22Rv1 (cell line): Measurements from ENCODE around the gene FSD2.

Experiments
- H3K27ac ChIP-seq: fragments of 450-650 bp; 2 replicates; pipeline ENCODE4 v1.5.1; 2017
- CTCF ChIP-seq: fragments of 450-650 bp; IDR thresholded peaks from 2 replicates; pipeline ENCODE4 v1.5.1; 2017; ENCODE audit warnings: mild to moderate bottlenecking
- ZFX ChIP-seq: fragments of 450-650 bp; IDR thresholded peaks from 2 replicates; pipeline ENCODE4 v1.6.1; 2017; ENCODE audit warnings: antibody characterized with exemption, borderline replicate concordance

FSD2 gene

DNA sequence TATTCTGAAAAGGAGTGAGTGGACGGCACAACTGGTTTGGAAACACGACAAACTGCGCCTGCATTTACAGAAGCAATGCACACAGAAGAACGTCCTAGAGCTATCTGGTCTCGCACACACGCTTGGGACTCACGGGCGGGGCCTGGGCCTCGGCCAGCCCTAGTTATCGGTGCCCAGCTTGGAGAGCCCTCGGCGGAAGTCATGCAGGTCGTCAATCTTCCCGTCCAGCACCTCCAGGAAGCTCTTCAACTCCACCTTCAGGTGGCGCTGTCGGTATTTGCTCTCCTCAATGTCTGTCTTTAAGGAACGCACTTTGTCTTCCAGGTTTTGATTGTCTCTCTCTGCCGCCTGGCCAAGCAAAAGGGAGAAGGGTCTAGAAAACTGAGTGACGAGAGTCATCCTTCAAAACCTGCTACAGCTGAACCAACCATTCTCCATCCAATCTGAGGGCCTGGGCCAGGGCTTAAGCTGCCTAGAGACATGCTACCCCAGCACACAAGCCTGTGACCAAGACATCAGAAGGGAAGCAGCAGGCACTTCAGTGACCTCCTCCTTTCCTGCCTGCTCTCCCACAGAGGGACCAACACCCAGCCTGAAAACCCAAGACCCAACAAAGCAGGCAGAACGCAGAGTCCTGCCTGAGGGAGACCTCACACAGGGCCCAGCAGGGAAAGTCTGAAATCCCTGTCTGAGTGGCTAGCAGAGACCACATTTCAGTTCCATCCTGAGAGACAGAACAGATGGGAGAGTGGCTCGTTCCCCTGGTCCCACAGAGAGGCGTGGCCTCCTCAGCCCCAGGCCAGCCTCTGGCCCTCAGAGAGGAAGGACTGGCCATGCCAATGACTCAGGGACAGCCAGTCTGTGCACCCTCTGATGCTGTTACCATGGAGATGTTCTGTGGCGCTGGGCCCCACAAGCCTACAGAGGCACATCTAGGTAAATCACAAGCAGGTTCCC, 44.0 kb upstream of the FSD2 start:
- peak overlapping the region; percentile 66 for H3K27ac ChIP-seq

DNA sequence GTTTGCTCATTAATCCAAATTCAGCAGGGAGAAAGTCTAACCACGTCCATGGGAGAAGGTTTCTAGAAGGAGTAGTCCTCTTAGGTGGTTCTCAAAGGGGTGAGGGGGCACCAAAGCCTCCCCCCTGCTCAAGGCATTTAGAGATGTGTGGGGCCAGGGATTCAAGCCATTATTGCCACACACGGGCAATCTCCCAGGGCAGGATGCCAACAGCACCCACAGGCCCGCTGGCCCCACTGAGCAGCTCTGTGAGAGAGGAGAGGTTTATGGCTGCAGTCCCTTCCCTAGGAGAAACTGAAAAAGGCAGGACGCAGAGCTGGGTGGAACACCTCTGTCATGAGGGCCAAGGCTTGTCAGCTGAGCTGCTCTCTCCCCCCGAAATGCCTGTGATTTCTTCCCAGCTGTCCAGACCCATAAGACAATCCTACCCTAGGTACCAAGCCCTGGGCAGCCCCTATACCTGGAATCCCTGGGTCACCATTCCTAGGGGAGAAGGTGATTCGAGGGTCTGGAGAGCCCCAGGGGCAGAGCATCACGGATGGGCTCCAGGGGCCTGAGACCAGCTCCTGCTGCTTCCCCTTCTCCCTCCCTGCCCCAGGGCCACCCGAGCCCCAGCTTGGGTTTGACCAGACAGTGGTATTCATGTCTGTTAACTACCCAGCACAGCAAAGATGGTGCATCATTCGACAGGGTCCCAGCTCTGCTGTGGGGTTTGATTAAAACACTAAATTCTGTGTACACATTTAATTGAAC, 42.5 kb upstream of the FSD2 start:
- no peak for TF ChIP-seq CTCF
- no peak for TF ChIP-seq ZFX
- H3K27ac ChIP-seq, result no peak overlapping the region

More for the DNA sequence above, 44.0 kb upstream of the FSD2 start:
- TF ChIP-seq ZFX (no peak), CTCF (peak; percentile 90)

GRCh38 chr15:82847703-82848102, 41.8 kb upstream of the FSD2 start:
- TF ChIP-seq ZFX (no peak), CTCF (no peak)
- H3K27ac ChIP-seq, result no peak overlapping the region

DNA sequence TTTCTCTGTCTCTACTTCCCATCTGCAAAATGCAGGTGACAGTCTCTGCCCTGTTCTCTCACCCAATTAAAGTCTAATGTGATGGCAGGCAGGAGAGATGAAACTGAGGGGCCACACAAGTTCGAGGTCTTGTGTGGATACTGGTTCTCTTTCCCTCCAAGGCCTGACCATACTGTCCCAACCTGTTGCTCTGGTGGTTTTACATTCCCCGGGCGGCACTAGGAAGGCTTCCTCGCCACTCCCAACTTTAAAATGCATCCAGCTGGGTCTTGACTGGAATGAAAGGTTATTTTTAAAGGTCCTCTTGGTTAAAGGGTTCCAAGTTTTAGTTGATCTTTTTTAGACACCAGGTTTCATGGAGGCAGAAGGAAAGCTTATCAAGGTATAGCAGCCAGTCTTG, 40.8 kb upstream of the FSD2 start:
- TF ChIP-seq CTCF (no peak), ZFX (no peak)
- H3K27ac ChIP-seq, result no peak overlapping the region

DNA sequence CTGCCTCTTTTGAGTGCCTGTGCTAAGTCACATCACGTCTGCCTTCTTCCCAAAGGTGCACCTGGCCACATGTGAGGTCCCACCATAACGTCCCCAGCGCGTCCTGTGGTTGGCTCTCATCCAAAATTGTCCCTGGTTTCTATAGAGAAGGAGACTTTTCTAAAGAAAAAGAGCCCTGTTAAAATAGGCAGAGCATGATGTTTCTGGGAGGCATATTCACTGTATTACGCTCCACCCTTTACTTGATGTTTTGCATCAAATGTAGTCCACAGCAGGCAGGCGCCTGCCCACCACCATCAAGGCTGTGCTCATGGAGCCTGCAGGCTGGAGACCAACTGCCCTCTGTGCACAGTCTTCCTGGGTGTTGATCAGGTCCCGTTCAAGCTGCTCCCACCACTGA, 39.8 kb upstream of the FSD2 start:
- no peak overlapping the region for H3K27ac ChIP-seq
- TF ChIP-seq ZFX (no peak), CTCF (no peak)

DNA sequence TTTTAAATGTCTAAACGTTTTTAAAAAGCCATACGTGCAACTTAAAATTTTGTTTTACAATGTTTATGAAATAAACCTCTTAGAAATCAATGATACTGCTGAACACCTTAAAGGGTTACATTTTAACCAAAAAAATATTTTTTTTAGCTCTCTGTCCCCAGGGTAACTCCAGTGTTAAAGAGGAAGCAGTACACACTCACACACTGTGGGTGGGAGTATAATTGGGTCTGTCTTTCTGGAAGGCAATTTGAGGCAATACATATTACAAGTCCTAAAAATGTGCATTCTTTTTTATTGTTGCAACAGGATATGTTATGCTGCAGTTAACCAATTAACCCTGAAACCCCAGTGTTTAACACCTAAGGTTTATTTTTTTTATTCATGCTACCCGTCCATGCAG, 37.7 kb upstream of the FSD2 start:
- no peak overlapping the region for H3K27ac ChIP-seq
- TF ChIP-seq ZFX (no peak), CTCF (no peak)

- no peak overlapping the region for H3K27ac ChIP-seq
- TF ChIP-seq ZFX (no peak), CTCF (no peak)
These were observed 34.3 kb upstream of the FSD2 start for GRCh38 chr15:82840166-82840565.
